Kidney (tissue), 14 donors: Measurements from ENCODE around the gene EP400. TPM values are rescaled to one million over a fixed set of nuclear protein-coding genes. Genes with fewer than 3 reads are reported as not detected.

ENCODE experiments used
- DNase-seq, 5 donors: peaks; one replicate each; pipeline ENCODE4 v3.0.0-alpha.2; 2013 to 2020
- FAIRE-seq: peaks from 2 replicates; lab custom pipeline; 2012; peaks lifted over from hg19 to GRCh38; lab: Jason Lieb, UNC
- H3K27ac ChIP-seq, 2 donors: one replicate each; pipeline ENCODE4 v1.7.0; 2013; ENCODE audit warnings: low read depth in 2 of 2, low read length in 2 of 2, inconsistent platforms in 1 of 2
- H3K27me3 ChIP-seq: one replicate; pipeline ENCODE4 v1.7.1; 2013; ENCODE audit warnings: low read length, inconsistent platforms; ENCODE audit not compliant: control insufficient read depth, insufficient read depth
- H3K36me3 ChIP-seq, 3 donors: one replicate each; pipeline versions ENCODE4 v1.7.0 to v1.7.1; 2013; ENCODE audit warnings: low read length in 3 of 3, control low read depth in 1 of 3, inconsistent platforms in 1 of 3; ENCODE audit not compliant: insufficient read depth in 3 of 3, control insufficient read depth in 2 of 3
- H3K4me1 ChIP-seq, 3 donors: one replicate each; pipeline versions ENCODE4 v1.7.0 to v1.7.1; 2013; ENCODE audit warnings: low read length in 3 of 3, inconsistent platforms in 1 of 3, low read depth in 1 of 3; ENCODE audit not compliant: control insufficient read depth in 2 of 3, insufficient read depth in 2 of 3
- H3K4me3 ChIP-seq, 3 donors: one replicate each; pipeline versions ENCODE4 v1.7.0 to v1.8.1; 2013; ENCODE audit warnings: low read length in 3 of 3, control low read depth in 1 of 3, inconsistent platforms in 1 of 3
- H3K9ac ChIP-seq, 3 donors: one replicate each; pipeline versions ENCODE4 v1.7.0 to v1.7.1; 2013; ENCODE audit warnings: low read length in 3 of 3, control low read depth in 1 of 3, inconsistent platforms in 1 of 3
- H3K9me3 ChIP-seq, 3 donors: one replicate each; pipeline versions ENCODE4 v1.7.0 to v1.7.1; 2013; ENCODE audit warnings: low read length in 3 of 3, control low read depth in 1 of 3, inconsistent platforms in 1 of 3; ENCODE audit not compliant: control insufficient read depth in 2 of 3, insufficient read depth in 1 of 3
- CTCF ChIP-seq: IDR thresholded peaks from 3 replicates; pipeline ENCODE4 v1.5.1; 2012; ENCODE audit warnings: mild to moderate bottlenecking, moderate library complexity, borderline replicate concordance; ENCODE audit not compliant: insufficient read depth; ENCODE audit errors: extremely low read depth
- intact Hi-C: fragments of 100-400 bp; cut with DNase I; formaldehyde crosslinking; loops from one replicate; pipeline ENCODE4 v1.11.1; 2022
- polyA plus RNA-seq: library from polyadenylated mRNA; stranded (reverse); fragments of 350-450 nt; fragmentation: Illumina TruSeq; extraction: RNeasy Lipid Tissue Mini Kit (QIAGEN cat#74804); gene quantifications from one replicate; pipeline ENCODE4 v1.2.3, GENCODE V29; 2014; ENCODE audit warnings: low read depth, low replicate concordance; ENCODE audit not compliant: insufficient read depth
- total RNA-seq: library from RNA; stranded (reverse); fragmentation: NEBNext Ultra II Directional; extraction: Animal tissue kit (Norgen Biotek cat#: 25700); gene quantifications from one replicate; pipeline ENCODE4 v1.2.1, GENCODE V29; 2021
- donor health status: control.
- donor health status: control.
- donor health status: control.
- donor health status: control.
- donor health status: control.
- donor health status: DM: yes; HTN: yes; CAD: no.
- donor health status: Normal renal cell carcinoma (clear cell type).

Gene EP400
- total and polyA plus RNA-seq, 2 donors from 2014 or later: 7.5 to 44.7 TPM

- H3K4me1 ChIP-seq: no peaks in the 10 kb centered on the region
- FAIRE-seq (no peak), DNase-seq (no peak)
- H3K9me3 ChIP-seq: no peaks in the 10 kb centered on the region
- intact Hi-C loops: no loop called here
- TF ChIP-seq CTCF: no peak
- no peak overlapping the region for H3K27ac ChIP-seq
- H3K4me3 ChIP-seq: no peak overlapping the region
- H3K27me3 ChIP-seq: no peaks in the 10 kb centered on the region
- H3K36me3 ChIP-seq: peaks cover 3 to 66% (median 50%) of the 10 kb centered on the region in 3 donors
- H3K9ac ChIP-seq: no peak overlapping the region
Observed at GRCh38 chr12:132028111-132028510, 78.4 kb downstream of the EP400 start.

GRCh38 chr12:132029503-132030300 lies 80.0 kb downstream of the EP400 start:
- Histone ChIP-seq H3K36me3 (peaks cover 3 to 64% (median 43%) of the 10 kb centered on the region in 3 donors), H3K27ac (no peak overlapping the region), H3K9me3 (no peaks in the 10 kb centered on the region), H3K27me3 (no peaks in the 10 kb centered on the region), H3K4me1 (no peaks in the 10 kb centered on the region), H3K9ac (no peak overlapping the region), H3K4me3 (no peak overlapping the region)
- TF ChIP-seq CTCF: no peak
- FAIRE-seq: no peak
- intact Hi-C loops: no loop called here
- DNase-seq: no peak

DNA sequence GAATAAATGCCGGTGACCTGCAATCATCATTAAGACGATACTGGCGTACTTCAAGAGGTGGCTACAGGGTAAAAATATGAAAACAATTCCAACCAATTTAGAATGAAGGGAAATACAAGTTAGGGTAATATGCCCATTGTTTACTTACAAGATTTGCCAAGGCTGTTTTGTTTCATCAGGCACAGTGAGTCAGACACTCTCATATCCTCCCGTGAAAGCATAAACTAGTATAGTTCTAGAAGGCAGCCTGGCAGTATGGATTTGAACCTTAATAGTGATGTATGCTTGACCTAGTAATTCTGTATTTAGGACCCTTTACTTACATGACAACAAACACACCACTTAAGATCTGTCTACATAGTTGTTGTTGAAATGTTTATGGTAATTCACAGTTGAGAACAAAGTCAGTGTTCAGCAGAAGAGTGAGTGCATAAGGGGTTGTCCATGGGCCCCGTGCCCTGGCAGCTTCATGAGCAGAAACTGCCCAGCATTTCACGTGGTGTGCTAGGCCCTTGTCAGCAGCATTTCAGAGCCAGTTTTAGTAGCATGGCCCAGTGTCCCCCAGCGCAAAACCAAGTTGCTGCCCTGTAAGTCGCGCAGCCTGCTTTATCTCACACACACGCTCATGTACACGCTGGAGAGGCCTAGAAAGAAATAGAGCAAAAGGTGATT lies 80.8 kb downstream of the EP400 start:
- Histone ChIP-seq H3K36me3 (peaks cover 6 to 63% (median 46%) of the 10 kb centered on the region in 3 donors), H3K9ac (no peak overlapping the region), H3K27ac (no peak overlapping the region), H3K4me3 (no peak overlapping the region), H3K4me1 (no peaks in the 10 kb centered on the region), H3K27me3 (no peaks in the 10 kb centered on the region), H3K9me3 (no peaks in the 10 kb centered on the region)
- no peak for DNase-seq
- no peak for FAIRE-seq
- no peak for TF ChIP-seq CTCF
- intact Hi-C loops: no loop called here
